ENCODE measurements around the gene ALOX5AP. TPM values are rescaled to one million over a fixed set of nuclear protein-coding genes. Genes with fewer than 3 reads are reported as not detected.

Gene ALOX5AP
- total RNA-seq, 3 donors from 2014 or later, result 5.1 to 13.8 (median 11.8) TPM

GRCh38 chr13:30692113-30692512, 43.2 kb upstream of the ALOX5AP start:
- no peak for TF ChIP-seq CTCF (IDR thresholded peaks at IDR 0.05)
- DNase-seq, result no peak
- H3K36me3 ChIP-seq (ENCODE audit: low read depth), result no peaks in the 10 kb centered on the region
- no peak overlapping the region for H3K4me3 ChIP-seq
- H3K9me3 ChIP-seq, result no peaks in the 10 kb centered on the region
- no peaks in the 10 kb centered on the region for H3K4me1 ChIP-seq (ENCODE audit: low read depth)
- ATAC-seq, result no peak
- intact Hi-C loops (cut with DNase I, micrococcal nuclease), result no loop called here

- Histone ChIP-seq H3K4me1 (ENCODE audit: low read depth) (peaks cover 5% of the 10 kb centered on the region), H3K9me3 (no peaks in the 10 kb centered on the region), H3K36me3 (ENCODE audit: low read depth) (no peaks in the 10 kb centered on the region), H3K4me3 (no peak overlapping the region)
- intact Hi-C loops (cut with DNase I, micrococcal nuclease), result no loop called here
- ATAC-seq, result peak; percentile 48
- no peak for TF ChIP-seq CTCF (IDR thresholded peaks at IDR 0.05)
- DNase-seq, result no peak
Observed at GRCh38 chr13:30696278-30697176, 38.8 kb upstream of the ALOX5AP start.

GRCh38 chr13:30697177-30697953, 38.0 kb upstream of the ALOX5AP start:
- no peaks in the 10 kb centered on the region for H3K9me3 ChIP-seq
- DNase-seq (peak in 1 of 3 donors; percentile 48), ATAC-seq (peak; percentile 94)
- H3K4me3 ChIP-seq, result no peak overlapping the region
- no peak for TF ChIP-seq CTCF (IDR thresholded peaks at IDR 0.05)
- intact Hi-C loops (cut with DNase I, micrococcal nuclease), result no loop called here
- H3K4me1 ChIP-seq (ENCODE audit: low read depth), result peaks cover 5% of the 10 kb centered on the region
- no peaks in the 10 kb centered on the region for H3K36me3 ChIP-seq (ENCODE audit: low read depth)

GRCh38 chr13:30697996-30698401, 37.3 kb upstream of the ALOX5AP start:
- no peak for DNase-seq
- no peaks in the 10 kb centered on the region for H3K9me3 ChIP-seq
- peaks cover 5% of the 10 kb centered on the region for H3K4me1 ChIP-seq (ENCODE audit: low read depth)
- no peaks in the 10 kb centered on the region for H3K36me3 ChIP-seq (ENCODE audit: low read depth)
- no peak for ATAC-seq
- intact Hi-C loops (cut with DNase I, micrococcal nuclease), result no loop called here
- H3K4me3 ChIP-seq, result no peak overlapping the region
- no peak for TF ChIP-seq CTCF (IDR thresholded peaks at IDR 0.05)

GRCh38 chr13:30698488-30699005, 36.8 kb upstream of the ALOX5AP start:
- Histone ChIP-seq H3K9me3 (no peaks in the 10 kb centered on the region), H3K4me3 (no peak overlapping the region), H3K4me1 (ENCODE audit: low read depth) (peaks cover 5% of the 10 kb centered on the region), H3K36me3 (ENCODE audit: low read depth) (no peaks in the 10 kb centered on the region)
- DNase-seq (no peak), ATAC-seq (no peak)
- TF ChIP-seq CTCF (IDR thresholded peaks at IDR 0.05), result no peak
- intact Hi-C loops (cut with DNase I, micrococcal nuclease), result no loop called here
